Measurements from ENCODE around the gene GPR34.
"Not testable (repeated sequence)": the region's sequence is repeated elsewhere in the genome, so short reads cannot be mapped to it uniquely, and the experiment has no call there.

Gene GPR34

GRCh38 chrX:41688835-41689234, at the start of gene GPR34:
Gene GPR34 (plus strand): TSS chrX:41688973. CDS start chrX:41695634, 6,661 bp downstream.
- peak in 1 of 3 experiments; percentile 32 for DNase-seq (ENCODE audit: low read depth in 3 of 3)

GRCh38 chrX:41646201-41646600, 42.6 kb upstream of the GPR34 start:
- DNase-seq (ENCODE audit: low read depth in 3 of 3) = not testable (repeated sequence)

- DNase-seq (ENCODE audit: low read depth in 3 of 3) = no peak
Observed at GRCh38 chrX:41653125-41653524, 35.6 kb upstream of the GPR34 start.

- DNase-seq (ENCODE audit: low read depth in 3 of 3) = no peak
Observed at GRCh38 chrX:41655101-41655500, 33.7 kb upstream of the GPR34 start.

DNA sequence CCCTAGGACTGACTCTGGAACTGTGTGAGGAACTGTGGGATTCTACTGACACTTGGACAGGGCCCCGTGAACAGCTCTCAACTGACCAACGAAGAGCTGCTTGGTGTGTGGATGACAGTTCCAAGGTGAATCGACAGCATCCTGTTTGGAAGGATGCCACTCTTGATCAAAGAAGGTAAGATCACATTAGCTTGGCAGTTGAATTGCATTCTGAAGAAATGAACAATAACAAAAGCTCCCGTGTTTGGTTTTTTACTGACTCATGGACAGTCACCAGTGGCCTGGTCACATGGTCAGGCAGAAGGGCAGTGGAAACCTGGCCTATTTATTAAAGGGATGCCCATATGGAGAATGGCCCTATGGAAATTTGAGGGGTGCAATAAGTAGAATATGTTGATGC, 33.1 kb upstream of the GPR34 start:
- DNase-seq (ENCODE audit: low read depth in 3 of 3) = no peak

- DNase-seq (ENCODE audit: low read depth in 3 of 3) = no peak
Observed at GRCh38 chrX:41661366-41662095, 27.2 kb upstream of the GPR34 start.

DNA sequence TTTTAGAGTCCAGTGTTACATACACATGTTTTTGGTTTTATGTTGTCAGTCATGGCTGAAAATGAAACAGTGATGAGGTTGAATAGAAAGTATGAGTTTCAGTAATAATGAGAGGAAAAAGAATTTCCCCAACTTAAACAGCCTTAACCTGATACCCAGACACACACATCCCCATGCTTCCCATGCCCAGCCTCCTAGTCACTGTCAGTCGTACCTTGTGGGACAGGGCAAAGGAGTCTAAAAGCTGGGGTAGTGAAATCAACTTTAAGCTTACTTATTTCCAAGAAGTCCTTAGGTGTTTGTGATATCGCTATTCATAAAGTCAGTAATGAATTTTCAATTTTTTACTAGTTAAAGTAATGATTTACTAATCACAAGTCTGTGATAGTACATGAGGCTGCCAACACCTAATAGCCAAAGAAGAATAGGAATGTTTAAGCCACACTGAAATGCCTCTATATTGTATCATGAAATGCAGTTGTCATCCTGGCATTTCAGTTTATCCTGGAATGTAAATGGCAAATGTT, 24.3 kb upstream of the GPR34 start:
- DNase-seq (ENCODE audit: low read depth in 3 of 3) = no peak

DNA sequence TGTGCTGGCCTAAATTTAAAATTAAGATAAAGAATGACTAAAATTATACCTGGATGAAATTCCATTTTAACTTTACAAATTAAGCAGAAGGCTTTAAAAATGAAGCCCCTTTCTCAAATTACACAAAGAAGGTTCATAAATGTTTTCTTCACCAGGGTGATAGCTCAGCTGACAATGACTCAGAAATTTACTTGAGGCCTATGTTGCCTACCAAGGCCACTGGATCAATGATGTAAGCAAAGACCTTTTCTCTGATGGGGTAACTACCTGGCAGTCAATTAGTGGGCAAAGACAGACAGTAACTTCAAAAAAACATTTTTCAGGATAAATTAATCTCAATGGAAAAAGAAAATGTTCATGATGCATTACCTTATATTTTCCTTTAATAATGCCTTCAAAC, 23.9 kb upstream of the GPR34 start:
- no peak for DNase-seq (ENCODE audit: low read depth in 3 of 3)

DNA sequence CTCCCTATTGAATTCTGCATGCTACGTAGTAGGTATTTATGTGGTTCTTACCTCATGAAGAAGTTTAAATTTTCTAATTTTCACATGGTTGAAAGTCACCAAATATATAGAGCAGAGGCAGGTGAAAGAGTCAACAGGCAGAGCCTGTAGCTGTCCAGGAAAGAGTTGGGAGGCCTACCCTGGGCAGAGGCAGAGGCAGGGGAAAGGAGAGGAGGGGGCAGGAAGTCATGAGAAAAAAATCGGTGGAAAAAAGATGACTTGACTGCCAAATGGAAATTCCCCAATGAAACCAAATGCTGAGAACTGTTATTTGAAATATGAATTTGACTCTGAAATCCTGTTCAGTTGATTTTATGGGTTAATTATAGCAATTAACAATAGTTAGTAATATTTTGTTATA, 23.1 kb upstream of the GPR34 start:
- no peak for DNase-seq (ENCODE audit: low read depth in 3 of 3)

DNA sequence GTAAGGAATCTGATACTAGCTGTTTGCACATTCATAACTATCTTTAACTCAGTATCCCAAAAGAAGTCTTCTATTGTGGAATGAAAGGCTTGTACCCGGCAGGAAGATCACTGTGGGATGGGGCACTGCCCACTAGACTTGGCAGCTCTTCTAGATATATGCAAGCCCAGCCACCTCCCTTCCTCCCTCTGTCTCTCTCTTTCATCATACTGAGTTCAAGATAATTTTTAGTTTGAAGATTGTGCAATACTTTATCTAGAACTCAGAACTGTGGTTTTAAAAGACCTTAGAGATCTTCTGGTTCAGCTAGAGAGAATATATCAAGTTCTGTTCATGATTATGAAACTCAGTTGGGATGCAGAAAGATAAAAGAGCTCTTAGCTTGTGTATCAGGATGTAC, 22.5 kb upstream of the GPR34 start:
- no peak for DNase-seq (ENCODE audit: low read depth in 3 of 3)

- DNase-seq (ENCODE audit: low read depth in 3 of 3) = no peak
Observed at GRCh38 chrX:41667631-41668030, 21.1 kb upstream of the GPR34 start.

- no peak for DNase-seq (ENCODE audit: low read depth in 3 of 3)
Observed at GRCh38 chrX:41670112-41670511, 18.7 kb upstream of the GPR34 start.

DNA sequence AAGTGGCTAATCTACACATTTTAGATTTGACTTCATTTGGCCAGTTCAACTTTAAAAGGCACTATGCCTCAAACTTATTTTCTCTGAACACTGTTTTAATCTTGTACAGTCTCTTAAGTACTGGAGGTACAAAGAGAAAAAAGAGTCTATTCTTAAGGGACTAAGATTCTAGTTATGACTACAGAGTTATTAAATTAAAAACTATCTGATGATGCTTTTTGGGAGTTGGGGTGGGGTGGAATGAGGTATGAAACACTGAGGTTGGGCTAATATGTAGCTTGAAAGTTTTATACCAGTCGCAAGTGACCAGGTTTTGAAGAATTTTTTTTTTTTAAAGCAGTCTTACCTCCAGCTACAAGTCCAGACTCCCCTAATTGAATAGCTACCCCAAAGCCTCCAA, 17.7 kb upstream of the GPR34 start:
- DNase-seq (ENCODE audit: low read depth in 3 of 3) = no peak

GRCh38 chrX:41672643-41673042, 16.1 kb upstream of the GPR34 start:
- DNase-seq (ENCODE audit: low read depth in 3 of 3) = no peak

DNA sequence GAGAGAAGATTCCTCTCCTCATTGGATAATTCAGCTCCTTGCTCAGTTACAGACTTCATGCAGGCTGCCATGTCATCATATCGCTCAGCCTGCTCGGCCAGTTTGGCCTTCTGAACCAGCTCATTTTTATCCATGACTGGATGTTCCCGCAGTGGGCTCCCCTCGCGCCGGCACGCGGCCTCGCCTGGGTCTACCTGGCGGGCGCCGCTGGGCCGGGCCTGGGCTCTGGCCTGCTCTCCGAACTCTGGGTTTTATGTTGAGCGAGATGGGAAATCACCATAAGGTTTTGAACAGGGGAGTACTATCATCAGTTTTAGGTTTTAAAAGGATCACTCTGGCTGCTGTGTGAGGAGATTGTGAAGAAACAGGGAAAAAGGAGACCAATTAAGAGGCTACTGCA, 12.4 kb upstream of the GPR34 start:
- not testable (repeated sequence) for DNase-seq (ENCODE audit: low read depth in 3 of 3)

- DNase-seq (ENCODE audit: low read depth in 3 of 3) = no peak
Observed at GRCh38 chrX:41677183-41678060, 11.4 kb upstream of the GPR34 start.

GRCh38 chrX:41684138-41684537, 4.6 kb upstream of the GPR34 start:
- DNase-seq (ENCODE audit: low read depth in 3 of 3) = no peak

GRCh38 chrX:41684940-41685339, 3.8 kb upstream of the GPR34 start:
- DNase-seq (ENCODE audit: low read depth in 3 of 3) = no peak

- no peak for DNase-seq (ENCODE audit: low read depth in 3 of 3)
Observed at GRCh38 chrX:41686788-41687187, 2.0 kb upstream of the GPR34 start.

DNA sequence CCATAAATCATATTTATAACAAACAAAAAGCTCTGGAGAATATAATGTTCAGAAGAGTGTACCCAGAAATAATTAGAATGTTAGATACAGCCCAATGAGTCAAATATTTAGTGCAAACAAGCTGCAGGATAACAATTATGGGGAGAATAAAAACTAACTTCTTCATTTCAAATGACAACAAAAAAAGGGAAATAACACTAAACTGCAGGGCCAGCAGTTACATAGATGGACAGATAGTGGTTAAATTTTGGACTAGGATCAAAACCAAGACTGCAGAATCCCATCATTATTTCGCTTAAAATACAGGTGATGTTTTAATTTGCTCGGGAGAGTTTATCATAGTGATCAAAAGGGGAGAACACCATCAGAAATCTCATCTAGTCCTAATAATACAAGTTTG, 617 bp upstream of the GPR34 start:
- DNase-seq (ENCODE audit: low read depth in 3 of 3) = no peak

DNA sequence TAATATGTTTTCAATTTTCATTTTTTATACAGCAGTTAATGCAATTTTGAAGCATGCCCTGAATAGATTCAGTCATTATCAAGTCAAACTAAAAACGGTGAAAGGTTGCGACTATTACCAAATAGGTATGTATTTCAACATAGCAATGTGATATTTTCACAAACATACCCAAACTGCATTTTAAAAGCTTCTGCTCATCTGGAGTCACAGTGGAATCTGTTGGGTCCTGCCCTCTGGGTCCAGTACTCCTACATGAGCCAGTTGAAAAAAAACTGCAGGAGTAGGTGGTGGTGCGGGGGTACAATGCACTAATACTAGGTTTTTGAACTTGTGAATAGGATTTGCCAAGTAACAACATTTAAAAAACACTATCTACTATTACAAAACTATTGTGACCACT, 938 bp downstream of the GPR34 start:
- DNase-seq (ENCODE audit: low read depth in 3 of 3) = no peak

DNA sequence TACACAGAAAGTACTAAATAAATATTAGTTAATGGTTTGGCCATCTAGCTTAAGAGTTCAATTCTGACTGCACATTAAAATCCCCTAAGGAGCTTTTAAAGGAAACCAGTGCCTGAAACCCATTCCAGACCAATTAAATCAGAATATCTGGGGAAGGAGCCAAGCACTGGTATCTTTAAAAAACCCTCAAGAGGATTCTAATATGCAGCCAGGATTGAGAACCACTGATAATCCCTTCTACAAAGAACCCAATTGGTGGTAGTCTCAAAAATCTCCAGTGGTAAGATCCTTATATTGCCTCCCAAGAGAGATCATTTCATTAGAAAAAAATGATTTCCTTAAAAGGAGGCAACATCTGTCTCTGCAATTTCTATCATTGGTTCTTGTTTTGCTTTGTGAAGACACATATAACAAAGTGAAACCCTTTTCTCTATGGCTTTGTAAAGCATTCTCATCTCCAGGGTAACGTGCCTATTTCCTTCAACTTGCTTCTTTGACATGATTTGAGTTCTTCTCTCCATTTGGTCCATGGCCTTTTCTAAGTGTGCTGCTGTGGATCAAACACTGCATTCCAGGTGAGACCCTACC, 3.5 kb downstream of the GPR34 start:
- DNase-seq (ENCODE audit: low read depth in 3 of 3) = no peak
